Stimulated activated CD4-positive, alpha-beta T cell treated with anti-CD3 and anti-CD28 coated beads, TNF-alpha, amount 100 ng/mL, for 4 hours (primary cell): ENCODE data around the gene PYGO2.
"Not testable (repeated sequence)": the region's sequence is repeated elsewhere in the genome, so short reads cannot be mapped to it uniquely, and the experiment has no call there.

Experiments
- DNase-seq, 3 experiments: peaks; one replicate each; pipeline ENCODE4 v3.0.0-alpha.2; 2020; ENCODE audit warnings: low read depth in 3 of 3

Gene PYGO2

DNA sequence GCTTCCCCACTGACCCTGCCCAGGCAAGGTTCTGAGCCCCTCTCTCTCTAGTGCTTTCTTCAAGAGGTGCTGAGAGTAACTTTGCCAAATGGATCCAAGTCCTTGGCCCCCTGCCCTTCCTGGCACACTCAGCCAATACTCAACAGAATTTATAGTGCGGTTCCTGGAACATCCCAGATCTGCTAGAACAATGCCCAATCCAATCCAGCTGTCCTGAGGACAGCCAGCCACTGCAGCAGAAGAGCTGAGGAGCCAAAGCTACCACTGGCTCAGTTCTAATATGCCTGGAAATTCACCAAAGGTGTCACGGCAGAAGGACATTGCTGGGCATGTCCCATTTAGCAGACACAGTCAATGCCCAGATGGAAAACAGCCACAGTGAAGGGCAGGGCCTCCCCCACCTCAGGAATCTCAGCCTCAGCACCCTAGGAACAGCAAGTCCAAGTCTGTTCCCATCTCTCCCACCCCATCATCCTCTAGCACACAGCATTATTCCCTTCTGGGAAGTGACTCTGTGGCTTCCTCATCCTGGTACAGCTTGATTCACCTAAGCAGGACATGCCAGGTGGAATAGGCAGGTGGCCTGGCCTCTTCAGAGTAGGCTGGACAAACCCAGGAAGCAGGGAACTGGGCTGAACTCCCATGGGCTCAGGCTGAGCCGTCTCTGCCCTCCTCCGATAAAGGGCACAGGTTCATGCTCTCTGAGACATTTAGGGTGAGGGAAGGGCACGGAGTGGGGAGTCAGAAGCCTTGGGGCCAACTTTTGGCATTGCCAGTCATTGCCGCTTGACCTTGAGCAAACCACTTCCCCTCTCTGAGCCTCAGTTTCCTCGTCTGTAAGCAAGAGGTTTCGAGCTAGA lies 49.7 kb downstream of the PYGO2 start:
- no peak for DNase-seq

DNA sequence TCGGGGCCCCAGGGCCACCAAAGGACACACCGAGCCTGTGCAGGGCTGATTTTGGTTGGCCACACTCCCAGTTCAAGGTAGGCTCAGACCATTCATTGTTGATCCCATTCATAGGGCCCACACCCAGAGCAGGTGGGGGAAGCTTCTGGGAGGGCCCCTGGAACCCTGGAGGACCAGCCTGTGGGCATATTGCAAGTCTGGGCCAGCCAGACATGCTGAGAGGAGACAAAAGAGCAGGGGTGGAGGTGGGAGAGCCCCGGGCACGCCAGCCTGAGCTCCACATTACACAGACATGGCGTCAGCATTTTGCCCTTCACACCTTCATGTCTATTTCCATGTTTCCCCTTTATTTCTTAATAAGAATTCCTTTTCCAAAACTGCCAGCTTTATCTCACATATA lies 50.7 kb downstream of the PYGO2 start:
- DNase-seq = no peak

DNA sequence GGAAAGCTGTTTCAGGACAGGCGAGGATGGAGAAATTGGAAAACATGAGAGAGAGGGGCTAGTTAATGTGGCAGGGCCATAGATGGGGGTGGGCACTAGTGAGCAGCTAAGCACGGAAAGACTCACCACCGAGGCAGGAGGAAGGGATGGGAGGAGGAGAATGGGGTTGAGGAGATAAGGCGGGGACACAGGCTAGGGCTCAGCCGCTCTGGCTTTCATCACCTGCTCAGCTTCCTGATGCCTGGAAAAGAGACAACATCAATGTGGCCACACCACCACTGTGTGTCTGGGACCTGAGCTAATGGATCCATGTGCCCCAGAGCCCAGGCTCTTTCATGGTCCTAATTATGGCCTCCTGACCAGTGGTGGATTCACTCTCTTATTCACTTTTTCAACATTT lies 52.6 kb downstream of the PYGO2 start:
- no peak for DNase-seq

DNA sequence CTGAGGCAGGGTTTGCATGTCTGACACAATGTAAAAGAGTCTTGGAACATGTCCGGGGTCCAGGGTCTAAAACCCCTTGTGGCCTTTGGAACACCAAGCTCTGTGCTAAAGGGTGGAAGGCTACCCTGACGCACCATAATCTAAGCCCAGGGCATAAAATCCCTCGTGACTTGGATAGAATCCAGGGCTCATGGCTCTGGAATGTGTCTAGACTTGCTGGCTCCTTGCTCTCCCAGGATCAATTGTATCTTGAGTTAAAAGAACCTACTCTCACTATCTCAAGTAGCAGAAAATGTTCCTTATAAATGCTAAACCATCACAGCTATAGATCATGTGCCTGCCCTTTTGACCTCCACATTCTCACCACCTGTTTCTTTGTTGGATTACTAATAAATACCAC lies 53.5 kb downstream of the PYGO2 start:
- DNase-seq = not testable (repeated sequence)
